ENCODE results near the gene ENTPD5.
"Not testable (repeated sequence)": the region's sequence is repeated elsewhere in the genome, so short reads cannot be mapped to it uniquely, and the experiment has no call there.

The ENTPD5 gene

DNA sequence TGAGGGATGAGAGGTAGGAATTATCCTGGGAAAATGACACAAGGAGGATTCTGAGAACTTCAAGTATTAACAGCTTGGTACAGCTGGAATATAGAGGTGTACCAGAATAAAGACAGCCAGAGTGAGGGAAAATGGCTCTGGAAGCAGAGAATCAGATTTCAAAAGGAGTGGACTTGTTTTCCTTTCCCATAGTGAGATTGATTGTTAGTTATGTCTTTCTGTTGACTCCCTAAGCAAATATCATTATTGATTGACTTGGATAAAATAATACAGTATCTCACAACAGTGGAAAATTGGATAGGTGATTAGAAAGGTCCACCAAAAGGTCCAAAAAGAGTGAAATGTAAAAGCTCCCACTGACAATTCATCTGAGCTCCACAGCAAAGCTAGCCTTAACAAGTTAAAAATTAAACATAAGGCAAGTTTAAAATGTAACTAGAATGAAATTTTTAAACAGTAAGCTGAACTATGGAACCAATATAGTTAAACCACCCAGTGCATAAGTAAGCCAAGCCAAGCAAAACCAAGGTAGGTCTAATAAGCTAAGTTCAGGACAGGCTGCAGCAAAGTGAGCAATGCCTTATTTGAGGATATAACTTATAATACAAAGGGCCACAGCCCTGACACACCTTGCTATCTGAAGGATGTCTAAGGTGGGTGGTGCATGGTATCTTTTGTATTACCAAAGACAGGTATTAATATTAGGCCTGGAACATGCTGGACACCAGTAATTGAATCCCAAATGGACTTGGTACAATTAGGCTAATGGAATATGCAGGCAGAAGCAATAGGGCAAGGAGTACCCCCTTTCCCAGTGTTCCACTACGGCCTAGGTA, 21.8 kb downstream of the ENTPD5 start:
- H3K36me3 ChIP-seq: no peaks in the 10 kb centered on the region
- DNase-seq: no peak
- H3K4me3 ChIP-seq (ENCODE audit: low read depth, low read length): no peak overlapping the region
- H3K27me3 ChIP-seq: no peaks in the 10 kb centered on the region
- H3K9me3 ChIP-seq: no peaks in the 10 kb centered on the region
- TF ChIP-seq, protein P1, sequence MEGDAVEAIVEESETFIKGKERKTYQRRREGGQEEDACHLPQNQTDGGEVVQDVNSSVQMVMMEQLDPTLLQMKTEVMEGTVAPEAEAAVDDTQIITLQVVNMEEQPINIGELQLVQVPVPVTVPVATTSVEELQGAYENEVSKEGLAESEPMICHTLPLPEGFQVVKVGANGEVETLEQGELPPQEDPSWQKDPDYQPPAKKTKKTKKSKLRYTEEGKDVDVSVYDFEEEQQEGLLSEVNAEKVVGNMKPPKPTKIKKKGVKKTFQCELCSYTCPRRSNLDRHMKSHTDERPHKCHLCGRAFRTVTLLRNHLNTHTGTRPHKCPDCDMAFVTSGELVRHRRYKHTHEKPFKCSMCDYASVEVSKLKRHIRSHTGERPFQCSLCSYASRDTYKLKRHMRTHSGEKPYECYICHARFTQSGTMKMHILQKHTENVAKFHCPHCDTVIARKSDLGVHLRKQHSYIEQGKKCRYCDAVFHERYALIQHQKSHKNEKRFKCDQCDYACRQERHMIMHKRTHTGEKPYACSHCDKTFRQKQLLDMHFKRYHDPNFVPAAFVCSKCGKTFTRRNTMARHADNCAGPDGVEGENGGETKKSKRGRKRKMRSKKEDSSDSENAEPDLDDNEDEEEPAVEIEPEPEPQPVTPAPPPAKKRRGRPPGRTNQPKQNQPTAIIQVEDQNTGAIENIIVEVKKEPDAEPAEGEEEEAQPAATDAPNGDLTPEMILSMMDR (IDR thresholded peaks at IDR 0.05; ENCODE audit: low read depth, low read length): no peak
- H3K4me1 ChIP-seq: no peaks in the 10 kb centered on the region

DNA sequence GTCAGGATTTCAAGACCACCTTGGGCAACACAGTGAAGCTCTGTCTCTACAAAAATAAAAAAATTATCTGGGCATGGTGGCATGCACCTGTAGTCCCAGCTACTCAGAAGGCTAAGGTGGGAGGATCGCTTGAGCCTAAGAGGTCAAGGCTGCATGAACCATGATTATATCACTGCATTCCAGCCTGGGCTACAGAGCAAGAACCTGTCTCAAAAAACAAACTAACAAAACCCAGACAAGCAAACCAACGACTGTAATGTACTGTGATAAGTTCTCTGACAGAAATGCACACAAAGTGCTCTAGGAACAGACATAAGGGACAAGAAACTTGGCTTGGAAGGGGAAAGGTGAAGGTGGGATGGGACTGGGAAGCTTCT, 22.4 kb downstream of the ENTPD5 start:
- no peaks in the 10 kb centered on the region for H3K9me3 ChIP-seq
- no peaks in the 10 kb centered on the region for H3K4me1 ChIP-seq
- TF ChIP-seq, protein P1 (IDR thresholded peaks at IDR 0.05; ENCODE audit: low read depth, low read length): no peak
- H3K27me3 ChIP-seq: no peaks in the 10 kb centered on the region
- no peaks in the 10 kb centered on the region for H3K36me3 ChIP-seq
- no peak overlapping the region for H3K4me3 ChIP-seq (ENCODE audit: low read depth, low read length)
- DNase-seq: no peak

DNA sequence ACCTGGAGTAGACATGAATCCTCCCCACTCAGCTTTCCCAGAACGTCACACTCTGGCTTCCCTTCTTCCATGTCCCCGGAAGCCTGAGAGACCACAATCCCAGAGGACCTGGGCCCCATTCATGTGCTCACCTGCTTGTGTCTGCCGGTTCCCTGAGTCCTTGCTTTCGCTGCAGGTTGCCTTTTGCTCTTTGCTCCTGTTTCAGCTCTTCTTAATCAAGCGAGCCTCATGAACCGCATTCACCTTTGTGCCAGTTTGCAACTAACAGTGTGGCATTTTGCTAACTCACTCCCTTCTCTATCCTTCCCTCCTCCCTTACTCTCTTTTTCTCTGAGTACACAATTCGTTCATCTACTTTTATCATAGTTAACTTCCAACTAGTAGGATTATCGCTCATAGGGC, 23.1 kb downstream of the ENTPD5 start:
- TF ChIP-seq, protein P1 (IDR thresholded peaks at IDR 0.05; ENCODE audit: low read depth, low read length): no peak
- Histone ChIP-seq H3K27me3 (no peaks in the 10 kb centered on the region), H3K4me3 (ENCODE audit: low read depth, low read length) (no peak overlapping the region), H3K36me3 (no peaks in the 10 kb centered on the region), H3K9me3 (no peaks in the 10 kb centered on the region), H3K4me1 (no peaks in the 10 kb centered on the region)
- DNase-seq: no peak

DNA sequence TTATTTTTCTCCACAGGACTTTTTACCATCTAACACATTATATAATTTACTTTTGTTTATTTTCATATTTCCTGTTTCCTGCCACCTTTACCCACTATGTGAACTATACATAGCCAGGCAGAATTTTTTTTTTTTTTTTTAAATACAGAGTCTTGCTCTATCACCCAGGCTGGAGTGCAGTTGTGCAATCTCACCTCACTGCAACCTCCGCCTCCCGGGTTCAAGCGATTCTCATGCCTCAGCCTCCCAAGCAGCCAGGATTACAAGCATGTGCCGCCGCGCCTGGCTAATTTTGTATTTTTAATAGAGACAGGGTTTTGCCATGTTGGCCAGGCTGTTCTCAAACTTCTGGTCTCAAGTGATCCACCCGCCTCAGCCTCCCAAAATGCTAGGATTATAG, 24.2 kb downstream of the ENTPD5 start:
- H3K36me3 ChIP-seq; H3K4me3 ChIP-seq (ENCODE audit: low read depth, low read length); H3K27me3 ChIP-seq; DNase-seq; H3K9me3 ChIP-seq; H3K4me1 ChIP-seq: not testable (repeated sequence)

DNA sequence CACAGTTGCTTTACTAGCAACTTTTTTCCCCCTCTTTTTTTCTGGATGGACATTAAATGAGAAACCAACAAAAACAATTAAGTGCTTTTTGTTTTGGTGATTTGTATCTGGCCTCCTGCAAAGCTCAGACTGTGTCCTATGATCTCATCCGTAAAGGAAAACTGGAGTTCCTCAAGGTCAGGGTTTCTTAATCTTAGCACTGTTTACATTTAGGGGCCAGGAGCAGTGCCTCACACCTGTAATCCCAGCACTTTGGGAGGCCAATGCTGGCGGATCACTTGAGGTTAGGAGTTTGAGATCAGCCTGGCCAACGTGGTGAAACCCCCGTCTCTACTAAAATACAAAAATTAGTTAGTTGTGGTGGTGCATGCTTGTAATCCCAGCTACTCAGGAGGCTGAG, 28.0 kb downstream of the ENTPD5 start:
- DNase-seq: no peak
- H3K9me3 ChIP-seq: no peaks in the 10 kb centered on the region
- H3K36me3 ChIP-seq: no peaks in the 10 kb centered on the region
- H3K27me3 ChIP-seq: no peaks in the 10 kb centered on the region
- no peak overlapping the region for H3K4me3 ChIP-seq (ENCODE audit: low read depth, low read length)
- no peaks in the 10 kb centered on the region for H3K4me1 ChIP-seq
- TF ChIP-seq, protein P1 (IDR thresholded peaks at IDR 0.05; ENCODE audit: low read depth, low read length): no peak

DNA sequence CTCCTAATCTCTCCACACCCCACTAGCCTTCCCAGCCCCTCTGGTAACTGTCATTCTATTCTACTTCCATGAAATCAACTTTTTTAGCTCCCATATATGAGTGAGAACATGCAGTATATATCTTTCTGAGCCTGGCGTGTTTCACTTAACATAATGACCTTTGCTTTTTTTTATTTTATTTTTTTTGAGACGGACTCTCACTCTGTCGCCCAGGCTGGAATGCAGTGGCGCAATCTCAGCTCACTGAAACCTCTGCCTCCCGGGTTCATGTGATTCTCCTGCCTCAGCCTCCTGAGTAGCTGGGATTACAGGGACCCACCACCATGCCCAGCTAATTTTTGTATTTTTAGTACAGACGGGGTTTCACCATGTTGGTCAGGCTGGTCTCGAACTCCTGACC, 30.4 kb downstream of the ENTPD5 start:
- not testable (repeated sequence) for H3K4me3 ChIP-seq (ENCODE audit: low read depth, low read length)

DNA sequence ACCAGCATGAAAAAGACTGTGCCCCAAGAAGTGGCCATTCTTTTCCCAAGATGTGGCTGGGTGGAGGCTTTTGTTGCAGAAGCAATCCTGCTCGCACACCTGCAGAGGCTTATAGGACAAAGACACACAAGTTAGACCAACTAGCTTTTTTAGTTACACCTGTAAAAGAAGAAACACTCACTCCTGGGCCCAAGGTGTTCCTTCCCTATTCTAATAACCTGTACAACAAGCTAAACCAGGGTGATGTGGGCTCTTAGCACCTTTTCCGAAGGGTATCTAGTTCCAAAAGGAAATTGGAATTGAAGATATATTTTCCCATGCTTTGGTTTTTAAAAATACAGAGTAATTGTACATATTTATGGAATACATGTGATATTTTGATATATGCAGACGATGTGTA, 31.0 kb downstream of the ENTPD5 start:
- Histone ChIP-seq H3K27me3 (no peaks in the 10 kb centered on the region), H3K4me3 (ENCODE audit: low read depth, low read length) (no peak overlapping the region), H3K36me3 (no peaks in the 10 kb centered on the region), H3K4me1 (no peaks in the 10 kb centered on the region), H3K9me3 (no peaks in the 10 kb centered on the region)
- no peak for DNase-seq
- TF ChIP-seq, protein P1 (IDR thresholded peaks at IDR 0.05; ENCODE audit: low read depth, low read length): no peak

More for the DNA sequence above, 30.4 kb downstream of the ENTPD5 start:
- H3K27me3 ChIP-seq, H3K9me3 ChIP-seq, DNase-seq, H3K36me3 ChIP-seq, H3K4me1 ChIP-seq: not testable (repeated sequence)
